Body of pancreas (tissue), 4 donors: Measurements from ENCODE around the gene ADAMTS19.

Source experiments
- CTCF ChIP-seq, 7 experiments: fragments of 450-650 bp in 4 of 7; fragments of 200-600 bp in 3 of 7; sonication (generic) in 3 of 7; IDR thresholded peaks; one replicate each; pipeline ENCODE4 v1.5.1; 2016 to 2019; ENCODE audit warnings: antibody characterized with exemption in 7 of 7
- POLR2A ChIP-seq, 3 donors: fragments of 450-650 bp; IDR thresholded peaks; one replicate each; pipeline ENCODE4 v1.6.1; 2016; ENCODE audit warnings: antibody characterized with exemption in 3 of 3, mild to moderate bottlenecking in 2 of 3

- no peak for TF ChIP-seq POLR2A (IDR thresholded peaks at IDR 0.05)
- TF ChIP-seq CTCF (IDR thresholded peaks at IDR 0.05) = no peak
Measured at GRCh38 chr5:129506086-129506485, 46.0 kb downstream of the ADAMTS19 start.
